ENCODE measurements around the gene RBFOX2. TPM values are rescaled to one million over a fixed set of nuclear protein-coding genes. Genes with fewer than 3 reads are reported as not detected.

The RBFOX2 gene
- total and polyA plus RNA-seq, 2 donors (not counting 1 experiment from before 2014, with no cell fraction given): not detected

DNA sequence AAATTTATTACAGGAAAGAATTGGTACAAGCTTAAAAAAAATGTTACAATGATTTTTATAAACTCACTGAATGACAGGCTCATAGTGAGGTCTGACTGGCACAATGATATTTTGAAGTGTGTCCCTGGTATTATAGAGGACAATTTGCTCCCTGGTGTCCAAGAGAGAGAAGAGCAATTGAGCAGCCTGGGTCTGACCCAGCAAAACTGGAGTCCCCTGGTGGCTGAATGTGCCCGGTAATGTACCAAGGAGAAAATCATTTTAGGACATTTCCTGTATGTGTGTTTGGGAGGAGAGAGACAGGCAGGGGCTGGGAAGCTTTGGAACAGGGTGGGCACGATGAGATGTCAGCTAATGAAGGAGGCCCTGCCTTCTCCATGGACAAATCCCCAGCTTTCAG lies 185.7 kb downstream of the RBFOX2 start:
- intact Hi-C loops (cut with micrococcal nuclease): no loop called here
- no peak for ATAC-seq (ENCODE audit: low read depth)
- Histone ChIP-seq H3K4me1 (ENCODE audit: control insufficient read depth in 2 of 2, insufficient read depth in 2 of 2, low read length in 2 of 2) (peaks cover 0 to 6% of the 10 kb centered on the region in 2 donors), H4K20me1 (ENCODE audit: control insufficient read depth, insufficient read depth, low read length, poor library complexity, severe bottlenecking) (no peaks in the 10 kb centered on the region), H3K4me2 (replicated peaks; ENCODE audit: low read depth, low read length, poor library complexity, severe bottlenecking) (no peak overlapping the region), H3K9ac (ENCODE audit: low read length) (no peak overlapping the region), H3K4me3 (ENCODE audit: control extremely low read depth in 1 of 5, extremely low read depth in 1 of 5, insufficient read depth in 1 of 5, low read depth in 2 of 5, low read length in 4 of 5) (no peak overlapping the region), H3K27ac (ENCODE audit: low read length in 2 of 2) (no peak overlapping the region), H3K79me2 (ENCODE audit: control insufficient read depth, insufficient read depth, low read length) (no peaks in the 10 kb centered on the region), H3K27me3 (replicated peaks in 1 of 4; ENCODE audit: control extremely low read depth in 1 of 4, control insufficient read depth in 3 of 4, insufficient read depth in 4 of 4, low read length in 3 of 4) (peaks cover 0 to 17% (median 13%) of the 10 kb centered on the region in 4 experiments), H3K9me3 (ENCODE audit: control extremely low read depth in 1 of 3, control insufficient read depth in 2 of 3, insufficient read depth in 1 of 3, low read length in 2 of 3) (no peaks in the 10 kb centered on the region), H3K36me3 (replicated peaks in 1 of 2; ENCODE audit: control extremely low read depth in 1 of 2, control insufficient read depth in 1 of 2, extremely low read depth in 1 of 2, insufficient read depth in 2 of 2, low read length in 1 of 2) (no peaks in the 10 kb centered on the region), H2AFZ (ENCODE audit: insufficient read depth, low read depth, low read length, poor library complexity, severe bottlenecking) (no peak overlapping the region)
- TF ChIP-seq EZH2 (IDR thresholded peaks at IDR 0.05; ENCODE audit: borderline replicate concordance, insufficient read depth, low read depth, low read length, poor library complexity, severe bottlenecking): no peak
- TF ChIP-seq, protein P1, sequence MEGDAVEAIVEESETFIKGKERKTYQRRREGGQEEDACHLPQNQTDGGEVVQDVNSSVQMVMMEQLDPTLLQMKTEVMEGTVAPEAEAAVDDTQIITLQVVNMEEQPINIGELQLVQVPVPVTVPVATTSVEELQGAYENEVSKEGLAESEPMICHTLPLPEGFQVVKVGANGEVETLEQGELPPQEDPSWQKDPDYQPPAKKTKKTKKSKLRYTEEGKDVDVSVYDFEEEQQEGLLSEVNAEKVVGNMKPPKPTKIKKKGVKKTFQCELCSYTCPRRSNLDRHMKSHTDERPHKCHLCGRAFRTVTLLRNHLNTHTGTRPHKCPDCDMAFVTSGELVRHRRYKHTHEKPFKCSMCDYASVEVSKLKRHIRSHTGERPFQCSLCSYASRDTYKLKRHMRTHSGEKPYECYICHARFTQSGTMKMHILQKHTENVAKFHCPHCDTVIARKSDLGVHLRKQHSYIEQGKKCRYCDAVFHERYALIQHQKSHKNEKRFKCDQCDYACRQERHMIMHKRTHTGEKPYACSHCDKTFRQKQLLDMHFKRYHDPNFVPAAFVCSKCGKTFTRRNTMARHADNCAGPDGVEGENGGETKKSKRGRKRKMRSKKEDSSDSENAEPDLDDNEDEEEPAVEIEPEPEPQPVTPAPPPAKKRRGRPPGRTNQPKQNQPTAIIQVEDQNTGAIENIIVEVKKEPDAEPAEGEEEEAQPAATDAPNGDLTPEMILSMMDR (IDR thresholded peaks at IDR 0.05): no peak
- 13% methylated on average over 1 of the region's 2 CpGs for WGBS (ENCODE audit: insufficient coverage)
- H3K9me3 Mint-ChIP-seq (ENCODE audit: insufficient read depth): no peaks in the 10 kb centered on the region
- POLR2A ChIA-PET: no interaction called here
- H3K4me1 Mint-ChIP-seq: peaks cover 4% of the 10 kb centered on the region
- peaks cover 33% of the 10 kb centered on the region for H3K27me3 Mint-ChIP-seq
- CTCF ChIA-PET: no interaction called here
- peak; percentile 8 for DNase-seq
- H3K4me3 Mint-ChIP-seq: no peak overlapping the region
- no peak overlapping the region for H3K27ac Mint-ChIP-seq

DNA sequence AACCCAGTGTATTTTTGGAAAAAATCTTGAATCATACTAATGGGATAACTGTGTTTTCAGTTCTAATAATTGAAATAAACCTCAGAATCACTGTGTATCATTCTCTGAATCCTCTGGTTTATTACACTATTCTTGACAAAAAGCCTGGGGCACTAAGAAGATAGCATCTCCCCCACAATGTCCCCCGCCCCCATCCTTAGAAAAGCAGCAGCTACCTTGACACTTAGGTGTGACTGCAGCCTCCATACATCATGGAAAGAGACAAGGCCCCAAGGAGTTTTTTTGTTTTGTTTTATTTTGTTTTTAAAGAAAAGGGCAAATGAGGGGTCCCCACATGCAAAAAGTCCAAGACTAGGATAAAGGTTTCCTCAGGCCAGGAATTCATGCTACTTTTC lies 186.1 kb downstream of the RBFOX2 start:
- intact Hi-C loops (cut with micrococcal nuclease): no loop called here
- DNase-seq (no peak), ATAC-seq (ENCODE audit: low read depth) (no peak)
- no peak overlapping the region for H3K4me3 Mint-ChIP-seq
- Histone ChIP-seq H3K4me1 (ENCODE audit: control insufficient read depth in 2 of 2, insufficient read depth in 2 of 2, low read length in 2 of 2) (peaks cover 0 to 6% of the 10 kb centered on the region in 2 donors), H3K9ac (ENCODE audit: low read length) (no peak overlapping the region), H3K27ac (ENCODE audit: low read length in 2 of 2) (no peak overlapping the region), H3K27me3 (replicated peaks in 1 of 4; ENCODE audit: control extremely low read depth in 1 of 4, control insufficient read depth in 3 of 4, insufficient read depth in 4 of 4, low read length in 3 of 4) (peaks cover 0 to 17% (median 13%) of the 10 kb centered on the region in 4 experiments), H3K9me3 (ENCODE audit: control extremely low read depth in 1 of 3, control insufficient read depth in 2 of 3, insufficient read depth in 1 of 3, low read length in 2 of 3) (no peaks in the 10 kb centered on the region), H2AFZ (ENCODE audit: insufficient read depth, low read depth, low read length, poor library complexity, severe bottlenecking) (no peak overlapping the region), H3K36me3 (replicated peaks in 1 of 2; ENCODE audit: control extremely low read depth in 1 of 2, control insufficient read depth in 1 of 2, extremely low read depth in 1 of 2, insufficient read depth in 2 of 2, low read length in 1 of 2) (no peaks in the 10 kb centered on the region), H4K20me1 (ENCODE audit: control insufficient read depth, insufficient read depth, low read length, poor library complexity, severe bottlenecking) (no peaks in the 10 kb centered on the region), H3K4me3 (ENCODE audit: control extremely low read depth in 1 of 5, extremely low read depth in 1 of 5, insufficient read depth in 1 of 5, low read depth in 2 of 5, low read length in 4 of 5) (no peak overlapping the region), H3K4me2 (replicated peaks; ENCODE audit: low read depth, low read length, poor library complexity, severe bottlenecking) (no peak overlapping the region), H3K79me2 (ENCODE audit: control insufficient read depth, insufficient read depth, low read length) (no peaks in the 10 kb centered on the region)
- WGBS (ENCODE audit: insufficient coverage): no CpG with 5 or more reads among the region's 1 CpG
- H3K9me3 Mint-ChIP-seq (ENCODE audit: insufficient read depth): no peaks in the 10 kb centered on the region
- H3K27ac Mint-ChIP-seq: no peak overlapping the region
- ChIA-PET POLR2A (no interaction called here), CTCF (no interaction called here)
- H3K27me3 Mint-ChIP-seq: peaks cover 33% of the 10 kb centered on the region
- H3K4me1 Mint-ChIP-seq: peaks cover 4% of the 10 kb centered on the region
- TF ChIP-seq, protein P1 (IDR thresholded peaks at IDR 0.05): no peak
- TF ChIP-seq EZH2 (IDR thresholded peaks at IDR 0.05; ENCODE audit: borderline replicate concordance, insufficient read depth, low read depth, low read length, poor library complexity, severe bottlenecking): no peak

Measured in B cell (primary cell).